ENCODE measurements around the gene CD248. TPM values are rescaled to one million over a fixed set of nuclear protein-coding genes. Genes with fewer than 3 reads are reported as not detected.
"Not testable (repeated sequence)": the region's sequence is repeated elsewhere in the genome, so short reads cannot be mapped to it uniquely, and the experiment has no call there.

Gene CD248
- total RNA-seq, 6 experiments from 2014 or later: 437 to 739 (median 687) TPM

GRCh38 chr11:66363187-66363601 is 46.4 kb upstream of the CD248 start:
- H3K4me3 Mint-ChIP-seq: no peak overlapping the region
- H3K36me3 Mint-ChIP-seq (ENCODE audit: low read depth): no peaks in the 10 kb centered on the region
- no peaks in the 10 kb centered on the region for H3K4me1 Mint-ChIP-seq (ENCODE audit: low read depth)
- DNase-seq: no peak
- TF ChIP-seq, protein P1, sequence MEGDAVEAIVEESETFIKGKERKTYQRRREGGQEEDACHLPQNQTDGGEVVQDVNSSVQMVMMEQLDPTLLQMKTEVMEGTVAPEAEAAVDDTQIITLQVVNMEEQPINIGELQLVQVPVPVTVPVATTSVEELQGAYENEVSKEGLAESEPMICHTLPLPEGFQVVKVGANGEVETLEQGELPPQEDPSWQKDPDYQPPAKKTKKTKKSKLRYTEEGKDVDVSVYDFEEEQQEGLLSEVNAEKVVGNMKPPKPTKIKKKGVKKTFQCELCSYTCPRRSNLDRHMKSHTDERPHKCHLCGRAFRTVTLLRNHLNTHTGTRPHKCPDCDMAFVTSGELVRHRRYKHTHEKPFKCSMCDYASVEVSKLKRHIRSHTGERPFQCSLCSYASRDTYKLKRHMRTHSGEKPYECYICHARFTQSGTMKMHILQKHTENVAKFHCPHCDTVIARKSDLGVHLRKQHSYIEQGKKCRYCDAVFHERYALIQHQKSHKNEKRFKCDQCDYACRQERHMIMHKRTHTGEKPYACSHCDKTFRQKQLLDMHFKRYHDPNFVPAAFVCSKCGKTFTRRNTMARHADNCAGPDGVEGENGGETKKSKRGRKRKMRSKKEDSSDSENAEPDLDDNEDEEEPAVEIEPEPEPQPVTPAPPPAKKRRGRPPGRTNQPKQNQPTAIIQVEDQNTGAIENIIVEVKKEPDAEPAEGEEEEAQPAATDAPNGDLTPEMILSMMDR (IDR thresholded peaks at IDR 0.05): no peak
- H3K27ac Mint-ChIP-seq: no peak overlapping the region
- H3K9me3 Mint-ChIP-seq: no peaks in the 10 kb centered on the region
- H3K27me3 Mint-ChIP-seq (ENCODE audit: insufficient read depth): peaks cover 16% of the 10 kb centered on the region

- TF ChIP-seq, protein P1 (IDR thresholded peaks at IDR 0.05): no peak
- H3K36me3 Mint-ChIP-seq (ENCODE audit: low read depth): no peaks in the 10 kb centered on the region
- no peak overlapping the region for H3K27ac Mint-ChIP-seq
- H3K27me3 Mint-ChIP-seq (ENCODE audit: insufficient read depth): peaks cover 12% of the 10 kb centered on the region
- no peak for DNase-seq
- H3K9me3 Mint-ChIP-seq: no peaks in the 10 kb centered on the region
- H3K4me3 Mint-ChIP-seq: no peak overlapping the region
- H3K4me1 Mint-ChIP-seq (ENCODE audit: low read depth): no peaks in the 10 kb centered on the region
These were observed 45.8 kb upstream of the CD248 start for GRCh38 chr11:66362481-66363147.

- no peaks in the 10 kb centered on the region for H3K9me3 Mint-ChIP-seq
- no peak overlapping the region for H3K27ac Mint-ChIP-seq
- DNase-seq: no peak
- no peak overlapping the region for H3K4me3 Mint-ChIP-seq
- H3K27me3 Mint-ChIP-seq (ENCODE audit: insufficient read depth): peaks cover 12% of the 10 kb centered on the region
- TF ChIP-seq, protein P1 (IDR thresholded peaks at IDR 0.05): no peak
- no peaks in the 10 kb centered on the region for H3K4me1 Mint-ChIP-seq (ENCODE audit: low read depth)
- H3K36me3 Mint-ChIP-seq (ENCODE audit: low read depth): no peaks in the 10 kb centered on the region
These were observed 44.7 kb upstream of the CD248 start for GRCh38 chr11:66361502-66361941.

DNA sequence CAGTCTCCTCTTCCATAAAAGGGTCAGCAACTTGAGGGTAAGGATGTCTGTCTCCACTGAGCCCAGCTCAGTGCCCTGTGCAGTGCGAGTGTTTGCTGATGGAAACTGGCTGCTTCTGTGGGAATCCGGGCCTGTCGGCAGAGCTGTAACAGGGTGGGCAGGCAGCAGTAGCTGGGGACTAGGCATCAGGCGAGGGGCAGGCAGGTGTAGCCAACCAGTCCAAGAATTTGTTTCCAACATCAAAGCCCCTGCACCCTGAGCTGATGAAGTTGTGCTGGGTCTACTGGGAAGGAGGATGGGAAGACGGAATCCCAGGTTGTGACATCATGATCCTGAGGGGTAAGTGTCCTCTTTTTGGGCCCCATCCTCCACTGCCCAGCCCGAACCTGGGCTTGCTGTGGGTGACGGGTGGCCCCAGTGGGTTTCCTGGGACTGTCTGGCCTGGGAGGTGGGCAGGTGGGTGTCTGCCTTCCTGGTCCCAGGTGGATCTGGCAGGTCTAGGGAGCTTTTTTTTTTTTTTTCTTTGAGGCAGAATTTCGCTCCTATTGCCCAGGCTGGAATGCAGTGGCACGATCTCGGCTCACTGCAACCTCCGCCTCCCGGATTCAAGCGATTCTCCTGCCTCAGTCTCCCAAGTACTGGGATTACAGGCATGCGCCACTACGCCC is 43.7 kb upstream of the CD248 start:
- H3K27me3 Mint-ChIP-seq (ENCODE audit: insufficient read depth): peaks cover 11% of the 10 kb centered on the region
- H3K27ac Mint-ChIP-seq: no peak overlapping the region
- no peak for DNase-seq
- H3K4me1 Mint-ChIP-seq (ENCODE audit: low read depth): no peaks in the 10 kb centered on the region
- no peaks in the 10 kb centered on the region for H3K9me3 Mint-ChIP-seq
- no peak overlapping the region for H3K4me3 Mint-ChIP-seq
- H3K36me3 Mint-ChIP-seq (ENCODE audit: low read depth): no peaks in the 10 kb centered on the region
- TF ChIP-seq, protein P1 (IDR thresholded peaks at IDR 0.05): no peak

GRCh38 chr11:66359662-66360087 is 42.8 kb upstream of the CD248 start:
- no peak overlapping the region for H3K27ac Mint-ChIP-seq
- DNase-seq: no peak
- peaks cover 8% of the 10 kb centered on the region for H3K27me3 Mint-ChIP-seq (ENCODE audit: insufficient read depth)
- TF ChIP-seq, protein P1 (IDR thresholded peaks at IDR 0.05): no peak
- H3K4me1 Mint-ChIP-seq (ENCODE audit: low read depth): no peaks in the 10 kb centered on the region
- H3K36me3 Mint-ChIP-seq (ENCODE audit: low read depth): no peaks in the 10 kb centered on the region
- H3K9me3 Mint-ChIP-seq: no peaks in the 10 kb centered on the region
- H3K4me3 Mint-ChIP-seq: no peak overlapping the region

GRCh38 chr11:66350560-66351235 is 33.9 kb upstream of the CD248 start:
- DNase-seq; H3K27ac Mint-ChIP-seq; H3K27me3 Mint-ChIP-seq (ENCODE audit: insufficient read depth); H3K4me3 Mint-ChIP-seq; H3K36me3 Mint-ChIP-seq (ENCODE audit: low read depth); H3K9me3 Mint-ChIP-seq: not testable (repeated sequence)
- H3K4me1 Mint-ChIP-seq (ENCODE audit: low read depth): peaks cover 12% of the 10 kb centered on the region

Data from HFFc6 (cell line).